ENCODE data around the gene TRIM8. TPM values are rescaled to one million over a fixed set of nuclear protein-coding genes. Genes with fewer than 3 reads are reported as not detected.
"Not testable (repeated sequence)": the region's sequence is repeated elsewhere in the genome, so short reads cannot be mapped to it uniquely, and the experiment has no call there.

TRIM8 gene
- total RNA-seq, 1 experiment from 2014 or later = 18.5 TPM

GRCh38 chr10:102649797-102650654 lies 5.7 kb downstream of the TRIM8 start:
- DNase-seq (ENCODE audit: low spot score) = no peak

GRCh38 chr10:102650655-102651454 lies 6.6 kb downstream of the TRIM8 start:
- no peak for DNase-seq (ENCODE audit: low spot score)

- no peak for DNase-seq (ENCODE audit: low spot score)
These were observed 7.3 kb downstream of the TRIM8 start for GRCh38 chr10:102651455-102652169.

GRCh38 chr10:102652170-102652916 lies 8.1 kb downstream of the TRIM8 start:
- DNase-seq (ENCODE audit: low spot score) = no peak

- DNase-seq (ENCODE audit: low spot score) = no peak
These were observed 8.8 kb downstream of the TRIM8 start for GRCh38 chr10:102653060-102653459.

GRCh38 chr10:102654566-102654965 lies 10.3 kb downstream of the TRIM8 start:
- no peak for DNase-seq (ENCODE audit: low spot score)

- DNase-seq (ENCODE audit: low spot score) = no peak
These were observed 10.7 kb downstream of the TRIM8 start for GRCh38 chr10:102654969-102655368.

- DNase-seq (ENCODE audit: low spot score) = no peak
These were observed 11.7 kb downstream of the TRIM8 start for GRCh38 chr10:102656026-102656425.

- no peak for DNase-seq (ENCODE audit: low spot score)
These were observed 12.6 kb downstream of the TRIM8 start for GRCh38 chr10:102656791-102657371.

GRCh38 chr10:102657451-102657850 lies 13.2 kb downstream of the TRIM8 start:
- no peak for DNase-seq (ENCODE audit: low spot score)

- no peak for DNase-seq (ENCODE audit: low spot score)
These were observed 13.9 kb downstream of the TRIM8 start for GRCh38 chr10:102657984-102658724.

GRCh38 chr10:102658802-102659201 lies 14.5 kb downstream of the TRIM8 start:
- no peak for DNase-seq (ENCODE audit: low spot score)

GRCh38 chr10:102660888-102661657 lies 16.8 kb downstream of the TRIM8 start:
- no peak for DNase-seq (ENCODE audit: low spot score)

GRCh38 chr10:102661658-102662028 lies 17.4 kb downstream of the TRIM8 start:
- DNase-seq (ENCODE audit: low spot score) = no peak

GRCh38 chr10:102665904-102666509 lies 21.7 kb downstream of the TRIM8 start:
- DNase-seq (ENCODE audit: low spot score) = no peak

- DNase-seq (ENCODE audit: low spot score) = not testable (repeated sequence)
These were observed 23.1 kb downstream of the TRIM8 start for GRCh38 chr10:102667411-102667810.

- no peak for DNase-seq (ENCODE audit: low spot score)
These were observed 24.2 kb downstream of the TRIM8 start for GRCh38 chr10:102668326-102669107.
